Activated CD4-positive, alpha-beta T cell treated with anti-CD3 and anti-CD28 coated beads, Interleukin-2, Interleukin-4, amounts not matched to agents 100 ng/mL and 50 ng/mL, durations not matched to agents 16 hours and 8 hours (primary cell): ENCODE measurements around the gene DOCK1.

Experiments
- DNase-seq: peaks from one replicate; pipeline ENCODE4 v3.0.0-alpha.2; 2020; ENCODE audit warnings: low spot score

Gene DOCK1

GRCh38 chr10:127428385-127428980, 523.3 kb downstream of the DOCK1 start:
- DNase-seq, result no peak

- DNase-seq, result no peak
Measured at GRCh38 chr10:127429601-127430312, 524.5 kb downstream of the DOCK1 start.

- DNase-seq, result no peak
Measured at GRCh38 chr10:127431525-127431924, 526.3 kb downstream of the DOCK1 start.

GRCh38 chr10:127434006-127434405, 528.8 kb downstream of the DOCK1 start:
- DNase-seq, result no peak

DNA sequence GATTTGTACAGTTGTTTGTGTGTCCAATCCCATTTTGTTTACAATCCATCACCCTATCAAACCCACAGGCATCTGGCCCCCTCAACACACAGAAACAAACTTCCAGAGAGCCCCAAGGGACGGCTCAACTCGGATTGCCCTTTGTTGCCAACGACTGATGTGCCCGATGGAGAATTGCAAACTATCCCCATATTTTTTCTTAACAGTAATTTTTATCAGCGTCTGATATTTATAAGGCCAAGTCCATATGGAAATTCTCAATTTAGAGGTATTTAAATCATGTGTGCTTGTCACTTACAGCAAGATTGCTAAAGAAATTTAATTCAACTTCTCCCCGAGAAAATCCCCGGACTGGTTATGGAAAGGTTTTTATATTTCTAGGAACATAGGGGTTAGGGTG, 530.0 kb downstream of the DOCK1 start:
- DNase-seq, result no peak

DNA sequence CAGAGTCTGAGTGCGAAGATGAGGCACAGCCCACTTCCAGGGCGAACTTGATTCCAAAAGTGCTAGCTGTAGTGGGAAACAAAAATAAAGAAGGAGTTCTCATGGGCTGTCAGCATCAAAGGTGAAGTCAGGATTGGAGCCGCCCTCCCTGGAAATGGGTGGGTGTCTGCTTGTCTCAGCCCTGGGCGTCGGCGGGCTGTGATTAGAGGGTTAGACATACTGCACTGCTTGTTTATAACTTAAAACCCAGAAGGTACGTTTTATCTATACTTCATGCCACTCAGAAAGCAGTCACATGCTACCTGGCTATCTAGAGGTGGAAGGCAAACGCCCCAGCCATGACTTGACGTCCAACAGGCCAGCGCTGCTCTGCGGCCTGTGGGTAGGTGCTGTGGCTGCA, 535.1 kb downstream of the DOCK1 start:
- no peak for DNase-seq

- no peak for DNase-seq
Measured at GRCh38 chr10:127441350-127442219, 536.4 kb downstream of the DOCK1 start.

- DNase-seq, result no peak
Measured at GRCh38 chr10:127442220-127442525, 536.9 kb downstream of the DOCK1 start.

DNA sequence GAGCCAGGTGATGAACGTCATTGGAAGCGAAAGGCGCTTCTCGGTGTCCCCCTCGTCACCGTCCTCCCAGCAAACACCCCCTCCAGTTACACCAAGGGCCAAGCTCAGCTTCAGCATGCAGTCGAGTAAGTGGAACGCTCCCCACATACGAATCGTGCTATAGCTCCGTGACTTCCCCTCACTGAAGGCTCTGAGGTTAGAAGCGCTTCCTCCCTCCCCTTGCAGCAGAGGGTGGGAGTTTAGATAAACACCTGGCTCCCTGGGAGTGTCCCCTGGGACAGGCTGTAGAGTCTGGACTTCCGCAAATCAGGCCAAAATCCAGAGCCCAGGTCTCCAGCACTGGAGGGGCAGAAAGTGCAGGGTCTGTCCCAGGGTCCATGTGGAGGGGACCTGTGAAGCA, 538.9 kb downstream of the DOCK1 start:
- DNase-seq, result no peak

GRCh38 chr10:127447197-127447596, 542.0 kb downstream of the DOCK1 start:
- DNase-seq, result no peak

GRCh38 chr10:127449490-127449889, 544.3 kb downstream of the DOCK1 start:
- no peak for DNase-seq

- DNase-seq, result no peak
Measured at GRCh38 chr10:127450644-127451043, 545.4 kb downstream of the DOCK1 start.

GRCh38 chr10:127451628-127452027, 546.4 kb downstream of the DOCK1 start:
- no peak for DNase-seq

- no peak for DNase-seq
Measured at GRCh38 chr10:127452568-127452967, 547.3 kb downstream of the DOCK1 start.

GRCh38 chr10:127453706-127454105, 548.5 kb downstream of the DOCK1 start:
- no peak for DNase-seq

DNA sequence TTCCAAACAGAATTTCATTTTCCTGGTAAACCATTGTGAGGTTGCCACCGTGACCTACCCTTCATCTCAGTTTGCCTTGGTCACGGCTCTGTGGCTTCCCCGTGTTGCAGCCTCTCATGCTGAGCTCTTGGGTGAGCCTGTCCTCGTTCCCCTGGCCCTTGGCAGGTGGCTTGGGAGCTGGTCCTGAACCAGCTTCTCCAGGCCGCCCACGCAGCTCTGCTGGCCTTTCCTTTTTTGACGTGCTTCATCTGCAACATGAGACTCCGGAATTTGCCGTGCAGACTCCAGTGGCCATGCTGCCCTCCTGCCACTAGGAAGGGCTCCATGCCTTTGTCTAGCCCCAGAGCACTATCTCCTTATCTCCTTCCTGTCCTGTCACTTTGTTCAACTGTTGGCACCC, 550.9 kb downstream of the DOCK1 start:
- DNase-seq, result no peak

GRCh38 chr10:127458016-127458810, 553.0 kb downstream of the DOCK1 start:
- DNase-seq, result no peak

DNA sequence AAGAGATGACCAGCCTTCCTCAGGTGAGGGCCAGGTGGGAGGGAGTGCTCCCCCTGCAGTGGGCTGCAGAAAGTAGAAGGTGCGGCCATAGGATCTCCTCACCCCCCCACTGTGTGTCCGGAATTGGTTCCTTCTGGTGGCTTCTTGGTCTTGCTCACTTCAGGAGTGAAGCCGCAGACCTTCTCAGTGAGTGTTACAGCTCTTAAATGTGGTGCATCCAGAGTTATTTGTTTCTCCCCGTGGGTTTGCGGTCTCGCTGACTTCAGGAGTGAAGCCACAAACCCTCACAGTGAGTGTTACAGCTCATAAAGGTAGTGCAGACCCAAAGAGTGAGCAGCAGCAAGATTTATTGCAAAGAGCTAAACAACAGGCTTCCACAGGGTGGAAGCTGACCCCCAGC, 553.6 kb downstream of the DOCK1 start:
- no peak for DNase-seq

DNA sequence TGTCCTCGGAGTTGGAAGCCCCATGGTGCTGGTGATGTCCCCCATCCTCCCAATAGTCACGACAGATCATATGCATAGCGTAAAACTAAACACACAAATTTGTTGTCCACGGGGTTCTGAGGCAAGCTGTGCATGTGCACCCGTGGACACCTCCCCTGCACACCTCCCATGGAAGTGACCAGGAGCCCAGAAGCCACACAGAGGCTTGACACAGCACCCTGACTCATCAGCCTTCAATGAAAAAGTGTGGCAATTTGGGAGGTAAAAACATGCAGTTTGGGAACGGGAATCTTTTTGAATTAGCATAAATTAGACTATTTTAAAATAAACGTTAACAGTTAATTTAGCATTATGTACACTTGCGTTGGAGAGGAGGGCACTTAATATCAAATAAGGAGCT, 554.7 kb downstream of the DOCK1 start:
- DNase-seq, result no peak

DNA sequence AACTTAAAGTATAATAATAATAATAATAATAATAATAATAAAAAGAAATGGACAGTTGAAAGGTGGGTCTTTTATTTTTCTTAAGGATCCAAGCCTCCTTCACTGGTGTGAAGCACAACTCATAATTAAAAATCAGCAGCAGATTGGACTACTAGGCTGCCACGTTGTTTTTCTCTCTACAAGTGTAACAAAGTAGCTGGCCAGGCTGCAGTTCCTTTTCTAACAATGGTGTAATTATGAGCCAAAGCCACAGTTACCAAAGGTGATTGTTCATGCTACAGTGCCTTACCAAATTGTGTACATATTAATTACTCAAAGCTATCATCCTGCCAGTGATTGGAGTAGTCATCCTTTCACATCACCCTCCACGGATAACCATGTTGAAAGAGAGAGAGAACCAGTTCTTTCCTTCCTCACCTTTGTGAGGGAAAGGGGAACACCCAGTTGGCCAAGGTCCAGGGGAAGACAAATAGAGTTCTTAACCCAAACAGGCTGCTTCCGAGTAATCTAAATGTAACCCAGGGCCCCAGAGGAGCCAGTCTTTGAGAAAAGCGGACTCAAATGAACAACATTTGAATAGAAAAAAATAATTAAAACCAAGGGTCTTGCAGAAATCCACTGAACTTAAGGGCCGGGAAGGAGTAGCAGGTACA, 557.5 kb downstream of the DOCK1 start:
- DNase-seq, result no peak

- DNase-seq, result no peak
Measured at GRCh38 chr10:127463548-127463947, 558.3 kb downstream of the DOCK1 start.

DNA sequence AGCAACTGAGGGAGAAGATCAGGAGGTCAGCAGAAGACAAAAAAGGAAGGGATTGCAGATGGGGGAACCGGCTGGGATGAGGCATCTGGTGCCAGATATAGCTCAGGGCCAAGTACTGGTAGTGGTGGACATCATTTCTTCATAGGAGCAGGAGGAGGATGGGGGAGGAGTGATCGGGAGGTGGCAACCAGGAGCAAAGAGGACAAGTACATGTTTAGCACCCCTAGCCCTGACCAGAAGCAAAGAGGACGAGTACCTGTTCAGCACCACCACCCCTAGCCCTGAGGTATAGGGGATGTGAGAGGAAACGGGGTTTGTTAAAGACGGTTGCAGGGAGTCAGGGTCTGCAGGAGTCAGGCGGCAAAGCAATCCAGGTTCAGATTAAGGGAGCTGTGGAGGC, 559.3 kb downstream of the DOCK1 start:
- DNase-seq, result no peak
